Natural killer cell treated with Interleukin-12 subunit alpha and Interleukin-12 subunit beta and Interleukin-15 and Interleukin-18, amount 100 ng/mL, for 72 hours (primary cell): Measurements from ENCODE around the gene PIP4P1. TPM values are rescaled to one million over a fixed set of nuclear protein-coding genes. Genes with fewer than 3 reads are reported as not detected.

Experiments
- ATAC-seq, 2 donors: fragments of 150-1000 bp; cut with Tn5 transposase in 1 of 2; sonication (Bioruptor Pico), chemical (Tn5 transposase) in 1 of 2; 2 replicates each; pipeline ENCODE4 v1.10.0; 2021
- DNase-seq: peaks from one replicate; pipeline ENCODE4 v3.0.0; 2022; ENCODE audit warnings: low spot score
- H3K27ac Mint-ChIP-seq, 2 donors: 1 replicate in 1 of 2; 2 replicates in 1 of 2; pipeline ENCODE4 v1.8.0; 2022; ENCODE audit warnings: mixed read lengths in 2 of 2, mild to moderate bottlenecking in 1 of 2, moderate library complexity in 1 of 2
- H3K27me3 Mint-ChIP-seq, 2 donors: 1 replicate in 1 of 2; 2 replicates in 1 of 2; pipeline ENCODE4 v1.8.0; 2022; ENCODE audit warnings: mixed read lengths in 2 of 2
- H3K36me3 Mint-ChIP-seq: one replicate; pipeline ENCODE4 v1.8.0; 2022; ENCODE audit warnings: mixed read lengths
- H3K4me1 Mint-ChIP-seq, 2 donors: 1 replicate in 1 of 2; 2 replicates in 1 of 2; pipeline ENCODE4 v1.8.0; 2022; ENCODE audit warnings: low read depth in 2 of 2, mixed read lengths in 2 of 2, mild to moderate bottlenecking in 1 of 2
- H3K4me3 Mint-ChIP-seq: one replicate; pipeline ENCODE4 v1.8.0; 2022; ENCODE audit warnings: mixed read lengths
- H3K9me3 Mint-ChIP-seq: 2 replicates; pipeline ENCODE4 v1.8.0; 2022; ENCODE audit warnings: mixed read lengths
- total RNA-seq, 2 donors: library from RNA; stranded (reverse); gene quantifications; one replicate each; pipeline ENCODE4 v1.2.3, GENCODE V29; 2022

PIP4P1 gene
- total RNA-seq, 2 donors from 2014 or later, result 33.3 to 34.5 TPM

DNA sequence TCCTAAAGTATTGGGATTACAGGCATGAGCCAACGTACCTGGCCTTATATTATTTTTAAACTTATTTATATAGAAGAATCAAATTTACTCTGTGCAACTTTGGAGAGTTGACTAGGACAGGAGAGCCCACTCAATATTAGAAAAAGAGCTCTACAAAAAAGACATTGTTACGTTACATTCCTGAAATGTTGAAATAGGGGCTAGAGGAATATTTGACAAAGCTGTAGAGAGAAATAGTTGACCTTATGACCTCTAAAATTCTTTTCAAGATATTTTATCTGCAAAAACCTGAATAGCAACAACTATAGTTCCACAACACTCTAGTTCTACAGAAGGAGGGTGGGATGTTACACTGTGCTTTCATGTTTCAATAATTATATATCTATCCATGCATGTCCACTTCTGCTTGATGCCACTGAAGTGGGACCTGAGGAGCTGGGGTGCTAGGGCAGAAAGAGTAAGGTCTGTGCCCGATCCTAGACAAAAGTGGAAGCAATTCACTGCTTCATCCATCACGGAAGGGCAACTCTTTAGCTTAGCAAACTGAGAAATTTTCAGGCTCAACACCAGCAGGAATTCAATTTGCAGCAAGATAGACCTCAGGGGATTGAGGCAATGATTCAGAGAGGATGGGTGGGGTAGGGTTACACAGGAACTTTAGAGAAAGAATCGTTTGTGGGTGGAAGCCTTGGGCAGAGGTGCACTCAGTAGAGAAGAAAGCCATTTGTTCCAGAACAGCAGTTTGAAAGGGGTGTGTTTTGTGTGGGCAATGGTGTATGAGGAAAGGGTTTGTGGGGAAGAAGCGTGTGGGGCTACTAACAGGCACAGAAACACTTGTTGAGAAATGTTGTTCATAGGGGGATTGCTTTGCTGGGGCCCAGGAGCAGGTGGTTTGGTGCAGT is 28.1 kb upstream of the PIP4P1 start:
- no peaks in the 10 kb centered on the region for H3K9me3 Mint-ChIP-seq

GRCh38 chr14:20487396-20487725 is 26.1 kb upstream of the PIP4P1 start:
- DNase-seq, result no peak
- H3K27ac Mint-ChIP-seq, result peak overlapping the region; percentile 3 to 13
- H3K4me1 Mint-ChIP-seq, result peaks cover 37 to 38% of the 10 kb centered on the region in 2 donors
- no peaks in the 10 kb centered on the region for H3K36me3 Mint-ChIP-seq
- no peak overlapping the region for H3K4me3 Mint-ChIP-seq
- H3K9me3 Mint-ChIP-seq, result no peaks in the 10 kb centered on the region
- H3K27me3 Mint-ChIP-seq, result no peaks in the 10 kb centered on the region
- ATAC-seq, result no peak

More for the DNA sequence above, 28.1 kb upstream of the PIP4P1 start:
- H3K36me3 Mint-ChIP-seq, result no peaks in the 10 kb centered on the region
- peaks cover 37 to 44% of the 10 kb centered on the region in 2 donors for H3K4me1 Mint-ChIP-seq
- ATAC-seq (no peak), DNase-seq (no peak)
- H3K27me3 Mint-ChIP-seq, result no peaks in the 10 kb centered on the region
- H3K4me3 Mint-ChIP-seq, result peak overlapping the region; percentile 54
- peak overlapping the region; percentile 19 to 52 for H3K27ac Mint-ChIP-seq

DNA sequence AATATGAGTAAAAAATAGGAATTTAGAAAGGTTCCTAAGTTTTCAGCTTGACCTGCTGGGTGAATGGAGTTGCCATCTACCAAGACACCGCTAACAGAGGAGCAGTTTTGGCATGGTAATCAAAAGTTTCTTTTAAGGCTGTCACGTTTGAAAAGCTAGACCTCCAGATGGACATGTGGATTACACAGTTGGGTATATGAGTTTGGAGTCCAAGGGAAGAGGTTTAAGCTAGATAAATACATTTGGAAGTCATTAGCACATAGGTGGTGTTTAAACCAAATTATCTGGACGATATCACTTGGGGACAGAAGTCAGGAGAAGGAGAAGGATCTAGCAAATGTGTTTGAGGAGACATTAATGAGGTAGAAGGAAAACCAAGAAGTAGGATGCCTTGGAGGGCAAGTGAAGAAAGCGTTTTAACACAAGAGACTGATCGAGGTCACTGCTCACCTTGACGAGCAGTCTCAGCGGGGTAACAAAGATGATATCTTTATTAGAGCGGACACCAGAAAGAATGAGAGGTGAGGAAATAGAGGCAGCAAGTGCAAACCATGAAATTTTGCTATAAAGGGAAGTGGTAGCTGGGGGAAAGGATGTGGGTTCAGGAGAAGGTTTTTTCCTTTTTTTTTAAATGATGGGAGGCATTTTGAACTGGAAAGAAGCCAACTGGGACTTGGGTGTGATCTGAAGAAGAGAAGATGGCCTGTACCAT is 25.6 kb upstream of the PIP4P1 start:
- Mint-ChIP-seq H3K4me3 (peak overlapping the region; percentile 53), H3K36me3 (no peaks in the 10 kb centered on the region), H3K9me3 (no peaks in the 10 kb centered on the region), H3K27me3 (no peaks in the 10 kb centered on the region), H3K27ac (peak overlapping the region; percentile 3 to 13), H3K4me1 (peaks cover 37 to 38% of the 10 kb centered on the region in 2 donors)
- ATAC-seq, result no peak
- DNase-seq, result no peak

DNA sequence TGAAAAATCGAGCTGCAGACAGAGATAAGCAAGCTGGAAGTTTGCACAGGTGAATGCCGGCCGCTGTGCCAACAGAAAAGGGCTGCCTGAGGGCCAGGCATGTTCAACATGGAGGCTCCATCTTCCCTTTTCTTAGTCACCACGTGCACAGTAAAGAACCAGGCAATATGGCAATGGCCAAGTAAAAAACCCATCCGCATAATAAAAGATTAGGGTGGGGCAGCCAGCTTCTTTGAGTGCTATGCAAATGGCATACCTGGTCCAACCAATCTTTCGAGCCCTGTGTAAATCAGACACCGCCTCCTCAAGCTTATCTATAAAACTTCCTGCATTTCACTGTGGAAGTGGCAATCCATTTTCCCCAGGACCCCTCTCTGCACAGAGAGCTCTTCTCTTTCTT is 24.7 kb upstream of the PIP4P1 start:
- DNase-seq (no peak), ATAC-seq (no peak)
- Mint-ChIP-seq H3K9me3 (no peaks in the 10 kb centered on the region), H3K27ac (no peak overlapping the region), H3K4me1 (peaks cover 32 to 33% of the 10 kb centered on the region in 2 donors), H3K36me3 (no peaks in the 10 kb centered on the region), H3K4me3 (no peak overlapping the region), H3K27me3 (no peaks in the 10 kb centered on the region)

DNA sequence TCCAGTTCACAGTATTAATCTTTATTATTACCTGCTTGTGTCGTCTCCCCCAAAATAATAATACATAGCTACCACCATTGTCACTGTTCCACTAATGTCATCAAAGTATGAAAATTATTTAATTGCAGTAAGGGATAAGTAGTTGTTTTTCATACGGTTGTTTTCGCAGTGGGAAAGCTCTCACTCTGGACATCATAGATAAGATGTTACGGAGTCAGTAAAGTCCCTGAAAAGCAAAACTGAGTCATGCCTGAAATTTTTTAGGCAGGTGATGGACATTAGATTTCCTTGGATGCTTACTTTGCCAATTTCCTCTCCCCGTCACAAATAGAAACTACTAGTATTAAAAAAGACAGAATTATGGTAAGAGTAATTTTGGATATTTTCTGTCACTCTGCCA is 21.1 kb upstream of the PIP4P1 start:
- no peak overlapping the region for H3K4me3 Mint-ChIP-seq
- H3K27ac Mint-ChIP-seq, result peak overlapping the region; percentile 6 to 26
- peaks cover 4% of the 10 kb centered on the region for H3K36me3 Mint-ChIP-seq
- H3K4me1 Mint-ChIP-seq, result peaks cover 17 to 25% of the 10 kb centered on the region in 2 donors
- no peaks in the 10 kb centered on the region for H3K9me3 Mint-ChIP-seq
- DNase-seq (no peak), ATAC-seq (no peak)
- no peaks in the 10 kb centered on the region for H3K27me3 Mint-ChIP-seq

DNA sequence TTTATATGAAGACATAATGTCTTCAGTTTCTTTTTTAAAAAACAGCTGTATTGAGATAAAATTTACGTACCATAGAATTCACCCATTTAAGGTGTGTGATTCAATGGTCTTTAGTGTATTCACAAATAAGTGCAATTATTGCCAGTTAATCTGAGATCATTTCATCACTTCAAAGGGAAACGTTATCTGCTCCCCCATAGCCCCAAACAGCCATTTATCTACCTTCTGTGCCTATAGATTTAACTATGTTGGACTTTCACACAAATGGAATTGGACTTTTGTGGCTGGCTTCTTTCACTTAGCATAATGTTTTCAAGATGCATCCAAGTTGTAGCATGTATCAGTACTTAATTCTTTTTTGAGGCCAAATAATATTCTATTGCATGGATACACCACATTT is 17.7 kb upstream of the PIP4P1 start:
- DNase-seq (no peak), ATAC-seq (no peak)
- peak overlapping the region in 1 of 2 donors; percentile 18 for H3K27ac Mint-ChIP-seq
- H3K27me3 Mint-ChIP-seq, result no peaks in the 10 kb centered on the region
- peaks cover 27 to 38% of the 10 kb centered on the region in 2 donors for H3K4me1 Mint-ChIP-seq
- H3K36me3 Mint-ChIP-seq, result peaks cover 28% of the 10 kb centered on the region
- no peaks in the 10 kb centered on the region for H3K9me3 Mint-ChIP-seq
- H3K4me3 Mint-ChIP-seq, result no peak overlapping the region

- H3K4me3 Mint-ChIP-seq, result peak overlapping the region; percentile 69
- DNase-seq (no peak), ATAC-seq (peak; percentile 59 to 60)
- H3K27ac Mint-ChIP-seq, result peak overlapping the region; percentile 89 to 90
- no peaks in the 10 kb centered on the region for H3K9me3 Mint-ChIP-seq
- H3K4me1 Mint-ChIP-seq, result peaks cover 33 to 48% of the 10 kb centered on the region in 2 donors
- no peaks in the 10 kb centered on the region for H3K27me3 Mint-ChIP-seq
- H3K36me3 Mint-ChIP-seq, result peaks cover 38% of the 10 kb centered on the region
These were observed 16.1 kb upstream of the PIP4P1 start for GRCh38 chr14:20477211-20477876.

- Mint-ChIP-seq H3K4me3 (peak overlapping the region; percentile 69), H3K27ac (peak overlapping the region; percentile 89 to 90), H3K9me3 (no peaks in the 10 kb centered on the region), H3K27me3 (no peaks in the 10 kb centered on the region), H3K36me3 (peaks cover 41% of the 10 kb centered on the region), H3K4me1 (peaks cover 39 to 54% of the 10 kb centered on the region in 2 donors)
- DNase-seq (no peak), ATAC-seq (no peak)
These were observed 15.5 kb upstream of the PIP4P1 start for GRCh38 chr14:20476776-20477175.

DNA sequence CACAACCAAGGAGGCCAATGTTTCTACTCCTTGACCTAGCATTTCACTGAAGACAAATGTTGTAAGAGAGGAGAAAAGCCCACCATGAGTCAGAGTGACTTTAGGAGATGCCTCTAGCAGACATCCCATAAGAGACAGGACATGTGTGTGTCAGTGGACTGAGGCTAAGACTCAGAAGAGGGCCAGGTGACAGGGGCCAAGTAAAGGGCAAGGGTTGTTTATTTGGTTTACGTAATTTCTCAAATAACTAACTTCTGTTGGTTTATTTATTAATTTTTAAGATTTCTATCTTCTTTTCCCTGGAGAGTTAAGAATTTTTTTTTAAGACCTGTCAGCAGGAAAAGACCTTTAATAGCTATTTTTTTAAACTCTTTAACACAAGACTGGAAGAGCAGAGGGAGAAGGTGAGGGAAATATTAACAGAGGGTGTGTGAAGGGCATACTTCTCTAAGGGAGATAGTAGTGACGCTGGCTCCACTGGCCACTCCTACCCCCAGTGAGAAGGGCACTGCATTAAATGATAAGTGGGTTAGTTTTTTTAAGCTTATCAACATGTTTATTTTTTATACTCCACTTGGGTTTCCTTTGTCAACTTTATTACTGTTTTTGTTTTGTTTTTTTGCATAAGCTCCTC is 11.4 kb upstream of the PIP4P1 start:
- no peak for DNase-seq
- Mint-ChIP-seq H3K4me3 (peak overlapping the region; percentile 38), H3K27me3 (no peaks in the 10 kb centered on the region), H3K27ac (peak overlapping the region; percentile 34 to 73), H3K36me3 (peaks cover 54% of the 10 kb centered on the region), H3K4me1 (peaks cover 64 to 72% of the 10 kb centered on the region in 2 donors), H3K9me3 (no peaks in the 10 kb centered on the region)
- ATAC-seq, result no peak

DNA sequence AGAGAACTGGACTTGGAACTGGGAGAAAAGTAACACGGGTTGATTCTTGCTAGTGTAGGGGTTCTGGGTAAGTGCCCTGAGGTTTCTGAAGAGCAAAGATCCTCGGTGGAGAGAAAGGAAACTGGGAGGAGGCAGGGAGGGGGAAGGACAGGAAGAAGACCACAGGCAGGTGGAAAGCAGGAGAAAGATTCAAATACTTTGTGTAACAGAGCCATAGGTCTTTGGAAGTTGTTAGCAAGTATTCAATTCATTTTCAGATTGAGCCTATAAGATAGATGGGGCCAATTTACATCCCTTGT is 9.3 kb upstream of the PIP4P1 start:
- Mint-ChIP-seq H3K27me3 (no peaks in the 10 kb centered on the region), H3K4me3 (peak overlapping the region; percentile 99), H3K4me1 (peaks cover 49 to 56% of the 10 kb centered on the region in 2 donors), H3K36me3 (peaks cover 43% of the 10 kb centered on the region), H3K27ac (peak overlapping the region; percentile 97), H3K9me3 (no peaks in the 10 kb centered on the region)
- no peak for ATAC-seq
- DNase-seq, result no peak

GRCh38 chr14:20469890-20470602 is 8.8 kb upstream of the PIP4P1 start:
- DNase-seq (peak; percentile 67), ATAC-seq (peak; percentile 69 to 74)
- Mint-ChIP-seq H3K36me3 (peaks cover 40% of the 10 kb centered on the region), H3K4me1 (peaks cover 47 to 53% of the 10 kb centered on the region in 2 donors), H3K27ac (peak overlapping the region; percentile 97), H3K27me3 (no peaks in the 10 kb centered on the region), H3K9me3 (no peaks in the 10 kb centered on the region), H3K4me3 (peak overlapping the region; percentile 99)

DNA sequence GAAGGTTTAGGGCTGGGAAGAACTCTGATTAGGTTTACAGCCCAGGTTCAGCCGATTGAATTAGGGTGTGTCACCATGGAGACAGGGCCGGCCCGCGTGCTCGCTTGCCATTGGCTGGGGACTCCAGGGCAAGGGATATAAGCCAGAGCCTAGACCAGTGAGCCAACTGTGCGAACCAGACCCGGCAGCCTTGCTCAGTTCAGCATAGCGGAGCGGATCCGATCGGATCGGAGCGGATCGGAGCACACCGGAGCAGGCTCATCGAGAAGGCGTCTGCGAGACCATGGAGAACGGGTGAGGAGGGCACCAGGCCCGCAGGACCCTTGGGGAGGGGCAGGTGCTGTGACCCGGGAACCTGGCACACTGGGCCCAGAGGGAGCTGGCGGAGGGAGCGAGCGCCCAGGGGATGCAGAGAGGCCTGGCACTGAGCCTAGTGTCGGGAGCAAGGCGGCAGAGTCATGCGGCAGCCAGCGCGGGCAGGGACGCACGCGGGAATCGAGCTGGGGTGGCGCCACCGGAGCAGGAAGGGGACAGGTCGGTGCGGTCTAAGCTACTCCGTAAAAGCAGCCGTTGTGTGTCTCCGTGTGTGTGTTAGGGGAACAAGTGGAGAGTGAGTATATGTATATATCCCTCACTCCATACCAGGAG is 8.1 kb upstream of the PIP4P1 start, which contains the start of gene PNP:
TSS of gene PNP (plus strand) at position 165 of the 648 bp plus-strand sequence. CDS start at position 284, 119 bp downstream.
- H3K27me3 Mint-ChIP-seq, result no peaks in the 10 kb centered on the region

More for the DNA sequence above, 8.1 kb upstream of the PIP4P1 start, which contains the start of gene PNP:
- peak; percentile 95 to 96 for ATAC-seq
- H3K9me3 Mint-ChIP-seq, result no peaks in the 10 kb centered on the region
- peaks cover 33% of the 10 kb centered on the region for H3K36me3 Mint-ChIP-seq
- H3K4me3 Mint-ChIP-seq, result peak within 1 kb of the TSS; percentile 99
- DNase-seq, result peak; percentile 86
- peaks cover 42 to 46% of the 10 kb centered on the region in 2 donors for H3K4me1 Mint-ChIP-seq
- H3K27ac Mint-ChIP-seq, result peak within 1 kb of the TSS; percentile 97
